ENCODE results near the gene TAGLN.
A peak's percentile ranks its signal among the peaks of the same experiment; 100 is the strongest.
"Not testable (repeated sequence)": the region's sequence is repeated elsewhere in the genome, so short reads cannot be mapped to it uniquely, and the experiment has no call there.

The TAGLN gene

DNA sequence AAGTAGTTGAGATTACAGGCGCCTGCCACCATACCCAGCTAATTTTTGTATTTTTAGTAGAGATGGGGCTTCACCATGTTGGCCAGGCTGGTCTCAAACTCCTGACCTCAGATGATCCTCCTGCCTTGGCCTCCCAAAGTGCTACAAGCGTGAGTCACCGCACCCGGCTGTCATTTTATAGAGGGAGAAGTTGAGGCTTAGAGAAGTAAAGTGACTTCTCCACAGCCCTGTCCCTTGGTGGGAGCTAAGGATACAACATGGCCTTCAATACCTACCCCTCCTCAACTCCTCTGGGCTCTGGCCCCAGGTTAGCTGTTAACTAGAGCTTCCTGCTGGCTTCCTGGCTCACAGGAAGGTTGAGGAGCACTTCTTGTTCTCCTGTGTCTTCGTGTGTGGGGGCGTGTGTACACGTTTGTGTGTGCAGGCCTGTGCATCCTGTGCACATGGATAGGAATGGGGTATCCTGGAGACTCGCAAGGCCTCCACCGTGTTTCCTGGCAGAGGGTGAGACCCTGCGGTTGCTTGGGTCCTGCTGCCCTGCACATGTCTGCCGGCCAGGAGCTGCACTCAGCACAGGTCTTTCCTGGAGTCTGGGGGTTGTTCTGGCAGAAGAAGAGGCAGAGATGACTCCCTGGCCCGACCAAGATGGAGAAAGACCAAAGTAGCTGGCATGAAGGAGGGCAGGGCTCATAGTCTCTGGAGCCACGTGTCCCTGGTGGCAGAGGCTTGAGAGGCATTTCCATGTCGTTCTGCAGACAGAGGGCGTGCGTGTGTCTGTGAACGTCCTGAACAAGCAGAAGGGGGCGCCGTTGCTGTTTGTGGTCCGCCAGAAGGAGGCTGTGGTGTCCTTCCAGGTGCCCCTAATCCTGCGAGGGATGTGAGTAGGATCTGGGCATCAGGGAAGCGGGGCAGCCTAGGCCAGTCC is 18.2 kb upstream of the TAGLN start:
- peak; percentile 26 for DNase-seq (ENCODE audit: low read depth)

DNA sequence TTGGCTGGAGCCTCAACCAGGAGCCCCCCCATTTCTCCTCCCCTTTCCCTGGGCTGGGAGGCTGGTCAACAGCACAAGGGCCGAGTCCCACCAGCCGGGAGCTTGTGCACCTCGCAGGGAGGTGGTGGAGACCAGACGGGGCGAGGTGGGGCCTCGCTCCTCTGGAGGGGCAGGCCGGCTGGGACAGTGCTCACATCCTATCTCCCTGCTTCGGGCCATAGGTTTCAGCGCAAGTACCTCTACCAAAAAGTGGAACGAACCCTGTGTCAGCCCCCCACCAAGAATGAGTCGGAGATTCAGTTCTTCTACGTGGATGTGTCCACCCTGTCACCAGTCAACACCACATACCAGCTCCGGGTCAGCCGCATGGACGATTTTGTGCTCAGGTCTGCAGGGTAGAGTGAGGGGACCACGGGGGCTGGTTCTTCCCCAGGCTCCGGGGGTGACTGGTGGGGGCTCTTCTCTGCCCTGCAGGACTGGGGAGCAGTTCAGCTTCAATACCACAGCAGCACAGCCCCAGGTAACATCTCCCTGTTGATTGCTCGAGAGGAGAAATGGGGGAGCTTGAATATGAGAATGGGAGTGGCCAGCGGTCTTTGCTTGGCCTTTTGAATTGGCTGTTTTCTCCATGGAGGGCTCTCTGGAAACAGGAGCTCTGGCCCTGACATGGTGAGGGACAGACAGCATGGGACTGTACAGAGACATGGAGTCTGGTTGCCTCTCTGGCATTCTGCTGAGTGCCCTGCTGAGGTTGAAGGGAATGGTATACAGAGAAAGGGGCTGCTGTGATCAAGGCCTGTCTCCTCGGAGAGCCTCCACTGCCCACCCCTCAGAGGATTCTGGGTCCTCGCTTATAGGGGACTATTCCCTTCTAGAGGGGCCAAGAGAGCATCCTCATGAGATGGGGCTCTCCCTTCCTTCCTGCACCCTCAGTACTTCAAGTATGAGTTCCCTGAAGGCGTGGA is 17.3 kb upstream of the TAGLN start:
- DNase-seq (ENCODE audit: low read depth): no peak

DNA sequence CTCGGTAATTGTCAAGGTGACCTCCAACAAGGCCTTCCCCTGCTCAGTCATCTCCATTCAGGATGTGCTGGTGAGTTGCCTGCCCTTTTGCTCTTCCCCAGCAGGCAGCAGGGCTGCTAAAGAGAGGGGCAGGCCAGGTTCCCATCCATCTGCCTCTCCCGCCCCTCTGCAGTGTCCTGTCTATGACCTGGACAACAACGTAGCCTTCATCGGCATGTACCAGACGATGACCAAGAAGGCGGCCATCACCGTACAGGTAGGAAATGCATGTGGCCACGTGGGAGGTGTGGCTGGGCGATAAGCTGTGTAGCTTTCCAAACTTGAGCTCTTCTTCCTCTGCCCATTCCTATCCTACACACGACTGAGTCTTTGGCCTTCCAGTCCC is 16.6 kb upstream of the TAGLN start:
- no peak for DNase-seq (ENCODE audit: low read depth)

DNA sequence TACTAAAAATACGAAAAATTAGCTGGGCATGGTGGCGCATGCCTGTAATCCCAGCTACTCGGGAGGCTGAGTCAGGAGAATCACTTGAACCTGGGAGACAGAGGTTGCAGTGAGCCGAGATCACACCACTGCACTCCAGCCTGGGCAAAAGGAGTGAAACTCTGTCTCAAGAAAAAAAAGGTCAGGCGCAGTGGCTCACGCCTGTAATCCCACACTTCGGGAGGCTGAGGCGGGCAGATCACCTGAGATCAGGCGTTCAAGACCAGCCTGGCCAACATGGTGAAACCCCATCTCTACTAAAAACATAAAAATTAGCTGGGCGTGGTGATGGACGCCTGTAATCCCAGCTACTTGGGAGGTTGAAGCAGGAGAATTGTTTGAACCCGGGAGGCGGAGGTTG is 16.0 kb upstream of the TAGLN start:
- not testable (repeated sequence) for DNase-seq (ENCODE audit: low read depth)

DNA sequence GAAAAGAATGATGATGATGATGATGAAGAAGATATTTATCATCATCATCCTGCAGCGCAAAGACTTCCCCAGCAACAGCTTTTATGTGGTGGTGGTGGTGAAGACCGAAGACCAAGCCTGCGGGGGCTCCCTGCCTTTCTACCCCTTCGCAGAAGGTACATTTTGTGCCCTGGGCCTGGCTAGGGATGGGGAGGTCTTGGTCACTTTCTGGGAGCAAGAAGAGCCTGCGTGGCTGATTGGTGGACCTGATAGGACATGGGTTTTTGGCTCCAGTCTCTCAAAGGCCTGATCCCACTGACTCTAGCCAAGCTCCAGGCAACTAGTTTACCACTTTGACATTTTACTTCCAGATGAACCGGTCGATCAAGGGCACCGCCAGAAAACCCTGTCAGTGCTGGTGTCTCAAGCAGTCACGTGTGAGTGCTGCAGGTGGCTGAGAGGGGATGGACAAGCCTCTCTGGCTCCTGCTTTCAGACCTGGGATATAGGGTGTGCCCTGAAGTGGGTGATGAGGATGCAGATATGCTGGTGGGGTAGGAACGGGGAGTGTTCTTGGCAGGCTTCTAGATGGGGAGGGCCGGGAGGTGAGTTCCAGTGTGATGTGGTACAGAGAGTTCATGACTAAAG is 15.3 kb upstream of the TAGLN start:
- DNase-seq (ENCODE audit: low read depth): no peak

DNA sequence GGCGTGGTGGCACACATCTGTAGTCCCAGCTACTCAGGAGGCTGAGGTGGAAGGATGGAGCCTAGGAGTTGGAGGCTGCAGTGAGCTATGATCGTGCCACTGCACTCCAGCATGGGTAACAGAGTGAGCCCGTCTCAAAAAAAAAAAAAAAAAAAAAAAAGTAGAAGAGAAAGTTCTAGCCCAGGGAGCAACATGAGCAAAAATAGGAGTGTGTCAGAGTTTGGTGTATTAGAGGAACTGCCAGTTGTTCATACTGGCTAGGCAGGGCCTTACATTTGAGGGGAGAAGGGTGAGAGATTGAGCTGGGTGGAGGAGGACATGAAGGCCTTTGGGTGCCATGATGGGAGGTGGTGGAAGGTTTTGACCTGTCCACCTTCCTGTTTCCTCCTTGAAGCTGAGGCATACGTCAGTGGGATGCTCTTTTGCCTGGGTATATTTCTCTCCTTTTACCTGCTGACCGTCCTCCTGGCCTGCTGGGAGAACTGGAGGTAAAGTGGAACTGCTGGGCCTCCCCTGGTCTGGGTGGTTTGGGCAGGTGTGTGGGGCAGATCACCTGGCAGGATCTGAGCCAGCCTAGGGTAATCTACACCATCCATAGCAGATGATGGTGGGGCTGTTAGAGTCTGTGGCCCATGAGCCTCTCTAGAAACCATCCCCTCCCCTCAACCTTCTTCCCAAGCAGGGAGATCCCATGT is 13.3 kb upstream of the TAGLN start:
- DNase-seq (ENCODE audit: low read depth): no peak

DNA sequence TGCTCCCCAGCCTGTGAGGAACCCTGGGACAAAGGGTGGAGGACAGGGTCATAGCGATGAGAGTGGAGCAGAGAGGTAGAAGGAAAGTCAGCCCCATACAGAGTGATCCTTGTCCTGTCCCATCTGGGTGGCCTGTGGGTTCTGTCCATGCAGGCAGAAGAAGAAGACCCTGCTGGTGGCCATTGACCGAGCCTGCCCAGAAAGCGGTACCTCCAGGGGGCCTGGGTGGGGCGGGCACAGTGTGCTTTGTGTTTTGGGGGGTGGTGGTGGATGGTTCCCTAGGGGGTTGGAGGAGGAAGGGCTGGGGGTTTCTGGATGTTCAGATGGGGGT is 12.8 kb upstream of the TAGLN start:
- DNase-seq (ENCODE audit: low read depth): no peak

DNA sequence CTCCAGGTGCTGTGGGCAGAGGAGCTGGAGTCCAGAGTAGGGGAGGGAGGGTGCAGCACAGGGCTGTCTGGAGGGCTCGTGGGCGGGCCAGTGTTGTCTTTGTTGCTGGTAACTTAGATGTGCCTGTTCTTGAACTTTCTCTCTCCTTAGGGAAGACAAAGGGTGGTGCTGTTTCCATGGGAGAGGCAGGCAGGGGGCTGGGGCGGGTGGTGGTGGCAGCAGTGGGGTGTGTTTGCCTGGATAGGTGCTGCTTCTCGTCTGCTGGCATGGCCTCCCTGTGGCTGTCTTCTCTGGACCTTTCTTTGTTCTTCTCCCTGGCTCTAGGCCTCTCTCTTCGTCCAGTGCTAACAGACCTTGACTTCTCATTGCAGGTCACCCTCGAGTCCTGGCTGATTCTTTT is 12.2 kb upstream of the TAGLN start:
- DNase-seq (ENCODE audit: low read depth): no peak

DNA sequence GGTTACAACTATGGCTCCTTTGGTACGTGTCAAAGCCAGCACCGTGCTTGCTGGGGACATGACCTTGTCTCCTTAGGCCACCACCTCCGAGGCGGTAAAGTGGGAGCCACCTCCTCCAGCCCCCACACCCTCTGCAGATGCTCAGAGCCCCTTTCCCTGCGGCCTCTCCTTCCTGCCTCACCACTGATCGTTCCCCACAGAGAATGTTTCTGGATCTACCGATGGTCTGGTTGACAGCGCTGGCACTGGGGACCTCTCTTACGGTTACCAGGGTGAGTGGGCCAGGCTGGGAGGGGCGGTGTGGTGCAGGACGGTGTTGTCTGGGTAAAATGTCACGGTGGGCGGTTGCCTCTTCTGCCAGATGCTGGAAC is 11.8 kb upstream of the TAGLN start:
- DNase-seq (ENCODE audit: low read depth): no peak

DNA sequence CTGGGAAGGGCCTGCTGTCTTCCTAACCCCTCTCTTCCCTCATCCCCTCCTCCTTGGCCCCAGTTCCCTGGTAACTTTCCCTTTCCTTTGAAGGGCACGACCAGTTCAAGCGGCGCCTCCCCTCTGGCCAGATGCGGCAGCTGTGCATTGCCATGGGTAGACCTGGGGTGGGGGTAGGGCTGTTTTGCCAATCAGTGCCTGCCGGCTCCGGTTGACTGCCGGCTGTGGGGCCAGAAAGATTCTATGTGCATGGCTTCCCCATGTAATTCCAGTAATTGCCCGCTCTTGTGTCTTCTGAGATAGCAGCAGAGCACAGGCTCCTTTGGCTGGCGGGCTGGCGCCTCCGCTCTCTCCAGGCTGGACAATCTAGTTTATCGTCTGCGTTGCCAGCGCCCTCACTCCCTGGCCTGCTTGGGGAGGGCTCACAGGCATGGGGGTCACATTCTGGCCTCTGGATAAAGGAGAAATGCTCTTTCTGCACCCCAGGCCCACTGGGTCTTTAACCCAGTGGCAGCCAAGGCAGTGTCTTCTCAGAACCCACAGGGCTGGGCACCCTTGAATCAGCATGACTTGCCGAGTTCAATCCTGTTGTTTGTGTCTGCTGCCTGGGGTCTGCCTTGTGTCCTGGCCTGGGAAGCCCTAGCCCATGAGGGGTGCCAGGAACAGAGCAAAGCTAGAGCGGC is 11.2 kb upstream of the TAGLN start:
- DNase-seq (ENCODE audit: low read depth): no peak

DNA sequence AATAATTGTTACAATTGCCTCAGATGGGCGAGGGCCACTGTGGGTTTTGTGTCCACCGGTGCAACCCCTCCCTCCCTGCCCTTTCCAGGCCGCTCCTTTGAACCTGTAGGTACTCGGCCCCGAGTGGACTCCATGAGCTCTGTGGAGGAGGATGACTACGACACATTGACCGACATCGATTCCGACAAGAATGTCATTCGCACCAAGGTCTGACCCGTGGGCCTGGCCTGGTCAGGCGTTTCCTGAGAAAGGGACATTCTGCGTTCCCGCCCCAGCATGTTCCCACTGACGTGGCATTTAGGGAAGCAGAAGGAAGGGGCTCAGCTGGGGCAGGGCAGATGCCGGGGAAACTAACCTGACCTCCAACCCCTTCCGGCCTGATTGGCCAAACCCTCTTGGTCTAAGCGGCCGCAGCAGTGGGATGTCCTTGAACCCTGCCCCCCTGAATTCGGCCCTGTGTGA is 10.5 kb upstream of the TAGLN start:
- no peak for DNase-seq (ENCODE audit: low read depth)

DNA sequence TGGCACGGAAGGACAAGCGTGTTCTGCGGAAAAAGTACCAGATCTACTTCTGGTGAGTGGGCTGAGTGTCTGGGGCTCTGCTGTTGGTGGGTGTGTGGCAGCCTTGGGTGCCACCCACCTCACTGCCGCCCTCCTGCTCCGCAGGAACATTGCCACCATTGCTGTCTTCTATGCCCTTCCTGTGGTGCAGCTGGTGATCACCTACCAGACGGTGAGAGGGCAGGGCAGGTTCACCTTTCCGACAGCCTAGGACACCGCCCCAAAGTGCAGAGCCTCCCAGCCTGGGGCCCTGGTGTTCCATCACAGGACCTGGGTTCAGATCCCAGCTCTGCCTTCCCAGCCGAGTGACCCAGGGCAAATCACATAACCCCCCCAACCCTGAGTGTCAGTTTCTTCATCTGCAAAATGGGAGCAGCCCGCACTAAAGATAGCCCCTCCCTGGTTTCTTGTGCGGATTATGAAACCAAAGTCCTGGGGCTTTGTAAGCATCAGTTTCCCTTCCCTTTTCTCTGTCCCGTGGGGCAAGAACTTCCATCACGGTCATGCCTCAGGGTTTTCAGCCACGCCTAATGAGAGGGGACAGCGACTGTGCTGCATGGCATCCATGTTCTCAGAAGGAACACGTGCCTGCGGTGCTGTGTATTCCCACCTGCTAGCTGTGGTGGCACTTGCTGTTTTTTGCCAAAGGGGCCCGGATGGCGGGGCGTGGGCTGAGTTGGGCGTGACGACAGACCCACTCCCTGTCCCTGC is 9.8 kb upstream of the TAGLN start:
- no peak for DNase-seq (ENCODE audit: low read depth)

DNA sequence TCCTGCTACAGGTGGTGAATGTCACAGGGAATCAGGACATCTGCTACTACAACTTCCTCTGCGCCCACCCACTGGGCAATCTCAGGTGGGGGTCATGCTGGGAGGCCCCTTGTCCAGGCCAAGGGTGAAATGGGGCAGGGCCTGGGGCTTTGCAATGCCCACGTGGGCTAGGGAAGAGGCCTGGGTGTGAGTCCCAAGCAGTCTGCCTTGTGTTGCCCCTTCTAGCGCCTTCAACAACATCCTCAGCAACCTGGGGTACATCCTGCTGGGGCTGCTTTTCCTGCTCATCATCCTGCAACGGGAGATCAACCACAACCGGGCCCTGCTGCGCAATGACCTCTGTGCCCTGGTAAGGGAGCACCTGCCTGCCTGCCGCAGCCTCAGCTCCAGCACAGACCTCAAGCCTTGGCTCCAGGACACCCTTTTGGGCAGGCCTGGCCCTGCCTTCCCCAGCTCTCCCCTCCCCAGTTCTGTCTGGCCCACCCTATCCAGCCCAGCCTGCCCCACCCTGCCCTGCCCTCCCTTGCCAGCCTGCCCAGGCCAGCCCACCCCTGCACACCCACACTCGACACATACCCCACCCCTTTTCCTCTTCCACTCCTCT is 9.1 kb upstream of the TAGLN start:
- no peak for DNase-seq (ENCODE audit: low read depth)

DNA sequence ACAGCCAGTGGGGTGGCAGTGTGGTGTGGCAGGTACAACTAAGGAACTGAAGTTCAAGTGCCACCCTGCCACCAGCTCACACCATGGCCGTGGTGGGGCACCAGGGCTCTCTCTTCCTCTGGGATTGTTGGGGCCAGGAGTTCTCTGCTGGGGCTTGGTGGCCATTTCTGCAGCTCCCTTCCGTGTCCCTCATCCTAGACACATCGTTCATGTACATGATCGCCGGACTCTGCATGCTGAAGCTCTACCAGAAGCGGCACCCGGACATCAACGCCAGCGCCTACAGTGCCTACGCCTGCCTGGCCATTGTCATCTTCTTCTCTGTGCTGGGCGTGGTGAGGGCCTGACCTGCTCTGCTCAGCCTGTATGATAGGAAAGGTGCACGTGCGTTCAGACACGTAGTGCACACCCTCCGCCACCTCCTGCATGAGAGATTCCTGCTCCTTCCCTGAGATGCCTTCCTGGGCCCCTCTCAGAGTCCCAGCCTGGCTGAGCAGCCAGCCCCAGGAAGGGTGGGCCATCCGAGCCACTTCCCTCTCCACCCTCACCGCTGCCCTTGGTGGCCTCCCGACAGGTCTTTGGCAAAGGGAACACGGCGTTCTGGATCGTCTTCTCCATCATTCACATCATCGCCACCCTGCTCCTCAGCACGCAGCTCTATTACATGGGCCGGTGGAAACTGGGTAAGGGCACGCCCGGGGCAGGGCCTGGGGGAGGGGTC is 7.3 kb upstream of the TAGLN start:
- DNase-seq (ENCODE audit: low read depth): no peak

DNA sequence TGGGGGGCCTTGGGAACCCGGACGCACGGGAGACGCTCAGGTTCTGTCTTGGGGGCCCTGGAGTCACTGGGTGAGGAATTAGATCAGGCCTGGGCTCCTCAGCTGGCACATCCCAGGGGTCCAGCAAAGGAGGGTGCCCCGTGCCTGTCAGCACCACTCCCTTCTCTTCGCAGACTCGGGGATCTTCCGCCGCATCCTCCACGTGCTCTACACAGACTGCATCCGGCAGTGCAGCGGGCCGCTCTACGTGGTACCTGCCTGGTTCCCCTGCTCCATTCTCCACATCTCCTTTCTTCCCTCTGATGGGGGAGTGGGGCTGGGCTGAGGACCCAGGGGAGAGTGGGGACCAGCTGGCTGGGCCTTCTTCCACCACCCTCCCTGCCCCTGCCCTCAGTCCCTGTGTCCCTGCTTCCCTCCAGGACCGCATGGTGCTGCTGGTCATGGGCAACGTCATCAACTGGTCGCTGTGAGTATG is 6.7 kb upstream of the TAGLN start:
- DNase-seq (ENCODE audit: low read depth): no peak

DNA sequence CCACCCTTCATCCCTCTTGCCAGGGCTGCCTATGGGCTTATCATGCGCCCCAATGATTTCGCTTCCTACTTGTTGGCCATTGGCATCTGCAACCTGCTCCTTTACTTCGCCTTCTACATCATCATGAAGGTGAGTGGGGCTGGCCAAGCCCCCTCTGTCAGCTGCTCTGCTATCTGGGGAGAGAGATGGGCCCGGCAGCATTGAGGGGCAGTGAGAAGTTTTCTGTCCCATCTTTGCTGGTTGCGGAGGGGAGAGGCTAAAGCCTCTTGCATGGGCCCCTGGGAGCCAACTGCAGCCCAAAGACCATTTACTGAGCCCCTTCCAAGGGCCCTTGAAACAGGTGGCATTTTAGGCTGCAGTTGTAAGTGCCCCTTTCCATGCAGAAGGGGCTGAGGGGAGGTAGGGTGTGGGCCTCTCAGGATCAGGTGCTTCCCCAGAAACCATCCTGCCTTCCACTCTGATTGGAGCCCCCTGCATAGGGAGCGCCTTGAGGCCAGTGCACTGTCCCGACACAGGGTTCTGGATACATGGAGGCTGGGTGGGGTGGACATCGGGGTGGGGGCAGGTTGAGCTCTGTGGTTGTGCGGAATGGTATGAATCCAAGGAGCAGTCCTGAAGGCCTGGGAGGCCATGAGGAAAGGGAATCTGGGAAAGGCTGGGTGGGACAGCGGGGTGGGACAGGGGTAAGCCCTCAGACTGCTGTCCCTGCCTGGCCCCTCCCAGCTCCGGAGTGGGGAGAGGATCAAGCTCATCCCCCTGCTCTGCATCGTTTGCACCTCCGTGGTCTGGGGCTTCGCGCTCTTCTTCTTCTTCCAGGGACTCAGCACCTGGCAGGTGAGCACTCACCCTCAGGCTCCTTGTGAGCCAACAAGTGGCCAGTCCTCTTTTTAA is 5.8 kb upstream of the TAGLN start:
- no peak for DNase-seq (ENCODE audit: low read depth)

DNA sequence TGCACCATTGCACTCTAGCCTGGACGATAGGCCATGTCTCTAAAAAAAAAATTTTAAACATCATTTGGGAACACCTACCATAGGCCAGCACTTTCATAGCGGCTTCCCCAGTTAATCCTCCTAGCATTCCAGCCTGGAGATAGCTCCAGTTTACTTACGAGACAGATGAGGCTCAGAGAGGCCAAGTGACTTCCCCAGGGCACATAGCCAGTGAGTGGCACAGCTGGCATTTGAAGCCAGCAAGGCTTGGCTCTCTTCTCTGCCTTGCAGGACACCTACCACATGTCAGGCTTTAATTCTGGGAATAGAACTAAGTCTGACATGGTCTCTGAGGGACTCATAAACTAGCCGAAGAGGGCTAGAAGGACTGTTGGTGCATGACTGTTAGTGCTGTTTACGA is 4.9 kb upstream of the TAGLN start:
- DNase-seq (ENCODE audit: low read depth): no peak

DNA sequence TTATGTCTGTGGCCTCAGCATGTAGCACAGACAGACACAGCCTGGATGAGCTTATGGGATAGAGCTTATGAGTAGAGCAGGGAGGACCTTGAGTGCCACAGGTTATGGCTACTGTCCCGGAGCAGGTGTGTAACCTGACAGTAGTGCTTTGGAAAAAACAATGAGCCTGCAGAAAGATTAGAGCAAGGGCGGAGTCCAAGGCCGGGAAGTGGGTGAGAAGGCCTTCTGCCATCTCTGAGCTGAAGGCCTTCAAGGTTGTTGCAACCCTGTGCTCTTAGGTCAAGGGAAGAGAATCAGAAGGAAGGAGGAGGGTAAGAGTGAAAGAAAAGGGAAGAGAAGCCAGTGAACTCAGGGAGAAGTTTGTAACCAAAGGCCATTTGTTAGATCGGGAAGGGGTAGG is 3.9 kb upstream of the TAGLN start:
- DNase-seq (ENCODE audit: low read depth): no peak
